Measurements from ENCODE around the gene DMRT1.

The DMRT1 gene

GRCh38 chr9:804026-804425 is 37.5 kb upstream of the DMRT1 start:
- DNase-seq (ENCODE audit: low spot score): no peak
- TF ChIP-seq CTCF (IDR thresholded peaks at IDR 0.05; ENCODE audit: extremely low read depth, missing control alignments): no peak

GRCh38 chr9:805151-805550 is 36.3 kb upstream of the DMRT1 start:
- TF ChIP-seq CTCF (IDR thresholded peaks at IDR 0.05; ENCODE audit: extremely low read depth, missing control alignments): no peak
- DNase-seq (ENCODE audit: low spot score): no peak

- peak; percentile 50 for DNase-seq (ENCODE audit: low spot score)
- TF ChIP-seq CTCF (IDR thresholded peaks at IDR 0.05; ENCODE audit: extremely low read depth, missing control alignments): peak; percentile 24
Observed at GRCh38 chr9:806285-807156, 35.0 kb upstream of the DMRT1 start.

- no peak for TF ChIP-seq CTCF (IDR thresholded peaks at IDR 0.05; ENCODE audit: extremely low read depth, missing control alignments)
- DNase-seq (ENCODE audit: low spot score): no peak
Observed at GRCh38 chr9:811106-811531, 30.4 kb upstream of the DMRT1 start.

- no peak for TF ChIP-seq CTCF (IDR thresholded peaks at IDR 0.05; ENCODE audit: extremely low read depth, missing control alignments)
- DNase-seq (ENCODE audit: low spot score): no peak
Observed at GRCh38 chr9:818958-819357, 22.5 kb upstream of the DMRT1 start.

GRCh38 chr9:826500-827280 is 14.8 kb upstream of the DMRT1 start:
- TF ChIP-seq CTCF (IDR thresholded peaks at IDR 0.05; ENCODE audit: extremely low read depth, missing control alignments): no peak
- no peak for DNase-seq (ENCODE audit: low spot score)

GRCh38 chr9:840343-840742 is 1.2 kb upstream of the DMRT1 start:
- no peak for TF ChIP-seq CTCF (IDR thresholded peaks at IDR 0.05; ENCODE audit: extremely low read depth, missing control alignments)
- DNase-seq (ENCODE audit: low spot score): no peak
